Kidney capillary endothelial cell (primary cell): ENCODE measurements around the gene PGAP1.

Experiments
- DNase-seq: peaks from one replicate; pipeline ENCODE4 v3.0.0-alpha.2; 2018; ENCODE audit warnings: low spot score

Gene PGAP1, protein sequence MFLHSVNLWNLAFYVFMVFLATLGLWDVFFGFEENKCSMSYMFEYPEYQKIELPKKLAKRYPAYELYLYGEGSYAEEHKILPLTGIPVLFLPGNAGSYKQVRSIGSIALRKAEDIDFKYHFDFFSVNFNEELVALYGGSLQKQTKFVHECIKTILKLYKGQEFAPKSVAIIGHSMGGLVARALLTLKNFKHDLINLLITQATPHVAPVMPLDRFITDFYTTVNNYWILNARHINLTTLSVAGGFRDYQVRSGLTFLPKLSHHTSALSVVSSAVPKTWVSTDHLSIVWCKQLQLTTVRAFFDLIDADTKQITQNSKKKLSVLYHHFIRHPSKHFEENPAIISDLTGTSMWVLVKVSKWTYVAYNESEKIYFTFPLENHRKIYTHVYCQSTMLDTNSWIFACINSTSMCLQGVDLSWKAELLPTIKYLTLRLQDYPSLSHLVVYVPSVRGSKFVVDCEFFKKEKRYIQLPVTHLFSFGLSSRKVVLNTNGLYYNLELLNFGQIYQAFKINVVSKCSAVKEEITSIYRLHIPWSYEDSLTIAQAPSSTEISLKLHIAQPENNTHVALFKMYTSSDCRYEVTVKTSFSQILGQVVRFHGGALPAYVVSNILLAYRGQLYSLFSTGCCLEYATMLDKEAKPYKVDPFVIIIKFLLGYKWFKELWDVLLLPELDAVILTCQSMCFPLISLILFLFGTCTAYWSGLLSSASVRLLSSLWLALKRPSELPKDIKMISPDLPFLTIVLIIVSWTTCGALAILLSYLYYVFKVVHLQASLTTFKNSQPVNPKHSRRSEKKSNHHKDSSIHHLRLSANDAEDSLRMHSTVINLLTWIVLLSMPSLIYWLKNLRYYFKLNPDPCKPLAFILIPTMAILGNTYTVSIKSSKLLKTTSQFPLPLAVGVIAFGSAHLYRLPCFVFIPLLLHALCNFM

GRCh38 chr2:196926562-196927375 is at the start of gene PGAP1:
PGAP1 (minus strand) TSS chr2:196926707; CDS start chr2:196926616, 91 bp downstream.
- DNase-seq, result peak; percentile 89

GRCh38 chr2:196974970-196975369 is 48.5 kb upstream of the PGAP1 start:
- DNase-seq, result no peak

DNA sequence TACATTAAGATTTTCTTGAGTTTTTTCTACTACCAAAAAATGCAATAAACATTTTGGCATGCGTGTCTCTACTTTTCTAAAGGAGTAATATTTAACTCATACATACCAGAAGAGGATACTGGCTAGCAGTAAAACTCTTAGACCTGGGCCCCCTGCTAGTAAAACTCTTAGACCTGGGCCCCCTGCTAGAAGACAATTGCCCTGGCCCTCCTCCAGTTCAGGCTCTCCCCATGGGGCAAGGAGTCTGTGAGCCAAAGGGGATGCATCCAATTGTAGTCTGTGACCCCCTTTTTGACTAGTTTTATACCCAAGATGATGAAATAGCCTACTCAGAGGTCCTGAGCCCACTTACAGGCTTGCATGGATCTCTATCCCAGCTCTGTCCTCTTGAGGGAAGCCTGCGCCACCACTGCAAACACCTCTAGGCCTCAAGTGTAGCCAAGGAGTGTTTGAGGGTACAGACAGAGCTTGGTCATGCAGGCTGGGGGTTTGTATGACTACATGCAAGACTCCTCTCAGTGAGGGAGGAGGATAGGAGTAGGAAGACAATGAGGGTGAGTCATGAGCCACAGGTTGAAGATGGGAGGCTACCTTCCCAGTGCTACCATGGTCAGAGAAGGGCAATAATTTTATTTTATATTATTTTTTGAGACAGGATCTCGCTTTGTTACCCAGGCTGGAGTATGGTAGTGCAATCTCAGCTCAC is 45.2 kb upstream of the PGAP1 start:
- no peak for DNase-seq

DNA sequence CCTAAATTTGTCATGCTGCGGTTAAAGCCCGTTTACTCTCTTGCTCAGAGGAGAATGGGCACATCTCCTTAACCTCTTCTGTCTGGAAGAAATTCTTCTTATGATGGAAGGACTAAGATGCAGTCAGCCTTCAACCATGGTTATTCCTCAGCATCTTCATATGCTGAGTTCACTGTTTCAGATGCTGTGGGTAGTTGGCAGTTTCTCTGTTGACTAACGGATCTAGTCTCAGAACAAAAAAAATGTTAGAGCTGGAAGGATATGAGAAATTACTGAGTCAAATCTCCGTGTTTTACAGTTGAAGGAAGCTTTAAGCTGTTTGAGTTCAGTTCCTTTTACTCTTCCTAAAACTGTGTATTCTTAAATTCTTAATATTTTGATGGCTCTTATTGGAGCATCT is 43.6 kb upstream of the PGAP1 start:
- DNase-seq, result peak; percentile 25

DNA sequence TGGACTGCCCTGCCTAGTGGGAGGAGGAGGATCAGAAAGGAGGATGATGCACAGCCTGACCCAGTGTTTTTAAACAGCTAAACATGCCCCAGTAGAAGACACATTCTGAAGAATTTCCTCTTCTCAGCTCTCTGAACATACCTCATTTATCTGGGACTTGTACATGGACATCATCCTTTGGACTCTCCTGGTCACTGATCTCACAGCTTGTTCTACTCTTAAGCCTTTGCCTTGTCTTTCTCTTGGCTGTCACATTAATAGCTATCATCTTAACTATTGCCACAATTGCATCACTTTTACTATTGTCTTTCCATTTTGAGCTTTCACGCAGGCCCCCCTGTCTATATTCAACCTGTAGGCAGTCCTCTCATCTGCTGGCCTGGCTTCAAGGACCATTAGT is 42.0 kb upstream of the PGAP1 start:
- no peak for DNase-seq

- DNase-seq, result no peak
Measured at GRCh38 chr2:196967775-196968174, 41.3 kb upstream of the PGAP1 start.

- no peak for DNase-seq
Measured at GRCh38 chr2:196967116-196967515, 40.6 kb upstream of the PGAP1 start.

DNA sequence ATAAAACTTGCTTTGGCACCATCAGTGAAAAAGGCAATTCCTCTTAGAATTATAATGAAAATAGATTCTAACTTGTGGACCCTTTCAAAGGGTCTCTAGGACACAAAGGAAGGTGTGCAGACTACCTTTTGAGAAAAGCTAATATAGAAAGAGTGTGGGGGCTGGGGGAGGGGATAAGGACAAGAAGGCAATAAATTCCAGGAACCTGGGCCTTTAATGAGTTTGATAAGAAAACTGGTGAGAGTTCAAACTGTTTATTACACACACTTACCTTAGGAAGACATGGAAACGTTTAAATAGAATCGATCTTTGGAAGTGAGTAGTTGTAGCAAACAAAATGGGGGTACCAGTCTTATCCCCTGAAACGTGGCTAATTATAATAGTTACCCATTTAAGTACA is 39.6 kb upstream of the PGAP1 start:
- no peak for DNase-seq

- no peak for DNase-seq
Measured at GRCh38 chr2:196965651-196966050, 39.1 kb upstream of the PGAP1 start.

DNA sequence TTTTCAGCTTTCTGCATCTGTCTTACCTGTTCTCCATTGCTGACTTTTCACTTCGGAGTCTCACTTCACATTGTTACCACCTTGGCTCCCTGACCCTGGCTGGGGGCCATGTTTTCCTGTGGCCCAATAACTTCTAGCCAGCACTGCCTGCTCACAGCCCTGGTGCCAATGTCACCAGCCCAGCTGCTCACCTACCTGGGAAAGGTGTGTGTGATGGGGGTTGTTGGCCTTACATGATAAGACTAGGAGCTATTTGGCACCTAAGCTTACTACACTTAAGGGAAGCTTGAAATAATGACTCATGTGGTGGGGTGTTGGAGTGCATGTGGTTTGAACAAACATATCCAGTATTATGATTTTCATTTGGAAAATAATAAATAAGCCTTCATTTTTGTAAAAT is 37.5 kb upstream of the PGAP1 start:
- DNase-seq, result no peak

- peak; percentile 40 for DNase-seq
Measured at GRCh38 chr2:196963043-196963442, 36.5 kb upstream of the PGAP1 start.

DNA sequence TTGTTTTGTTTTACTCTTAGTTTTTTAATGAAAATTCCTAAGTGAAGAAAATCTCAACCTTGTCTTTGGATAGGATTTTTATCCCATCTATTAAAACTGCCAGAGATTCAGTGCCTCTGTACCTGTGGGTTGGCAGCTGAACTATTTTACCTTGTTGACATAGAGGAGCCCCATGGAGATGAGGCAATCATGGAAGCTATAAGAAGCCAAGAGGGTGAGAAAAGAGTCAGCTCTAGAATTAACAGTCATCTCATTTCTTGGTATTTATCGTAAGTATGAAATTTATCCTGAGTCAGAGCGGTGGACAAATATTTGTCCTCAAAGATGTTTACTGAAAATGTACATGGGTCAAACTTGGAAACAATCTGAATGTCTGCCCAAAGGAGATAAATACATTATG is 35.8 kb upstream of the PGAP1 start:
- DNase-seq, result no peak

DNA sequence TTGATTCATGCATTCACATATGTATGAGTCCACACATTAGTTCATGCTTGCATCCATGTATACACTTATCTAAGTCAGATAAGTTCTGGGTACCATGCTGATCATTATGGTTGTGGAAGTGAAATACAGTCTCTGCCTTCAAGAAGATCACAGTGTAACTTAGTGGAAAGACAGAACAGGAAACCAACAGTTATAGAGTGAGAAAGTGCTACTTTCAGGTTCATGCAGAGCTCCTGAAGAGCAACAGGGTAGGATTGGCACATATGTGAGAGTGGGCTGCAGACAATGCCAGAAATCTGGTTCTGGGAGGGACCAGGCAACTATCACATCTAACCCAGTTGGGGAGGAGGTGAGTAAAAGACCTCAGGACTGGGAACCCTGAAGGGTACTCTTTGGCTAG is 35.4 kb upstream of the PGAP1 start:
- DNase-seq, result no peak

DNA sequence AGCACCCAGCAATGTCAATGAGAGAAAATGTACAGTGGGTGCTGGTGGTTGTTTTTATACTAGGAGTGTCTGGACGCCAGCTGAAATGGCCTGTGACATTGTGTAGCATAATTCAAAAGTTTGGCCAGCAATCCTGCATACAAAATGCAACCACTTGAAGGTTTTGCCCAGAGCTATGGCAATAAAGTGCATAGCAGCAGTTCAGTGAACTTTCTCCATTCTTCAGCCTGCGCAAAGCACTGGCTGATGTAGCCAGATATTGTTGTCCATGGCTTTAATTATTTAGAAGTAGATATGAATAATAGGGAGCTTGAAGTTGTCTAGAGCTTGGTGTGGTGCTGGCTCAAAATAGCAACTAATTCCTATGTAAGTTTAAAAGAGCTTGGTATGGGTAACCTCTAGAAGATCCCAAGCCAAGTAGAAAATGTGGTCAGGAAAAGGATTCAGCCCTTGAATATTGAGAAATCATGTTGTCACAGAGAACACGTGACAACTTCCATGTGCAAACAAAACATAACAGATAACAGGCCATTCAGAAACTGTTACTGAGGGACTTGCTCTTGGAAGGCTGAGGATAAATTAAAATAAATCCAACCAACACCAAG is 33.3 kb upstream of the PGAP1 start:
- DNase-seq, result no peak

DNA sequence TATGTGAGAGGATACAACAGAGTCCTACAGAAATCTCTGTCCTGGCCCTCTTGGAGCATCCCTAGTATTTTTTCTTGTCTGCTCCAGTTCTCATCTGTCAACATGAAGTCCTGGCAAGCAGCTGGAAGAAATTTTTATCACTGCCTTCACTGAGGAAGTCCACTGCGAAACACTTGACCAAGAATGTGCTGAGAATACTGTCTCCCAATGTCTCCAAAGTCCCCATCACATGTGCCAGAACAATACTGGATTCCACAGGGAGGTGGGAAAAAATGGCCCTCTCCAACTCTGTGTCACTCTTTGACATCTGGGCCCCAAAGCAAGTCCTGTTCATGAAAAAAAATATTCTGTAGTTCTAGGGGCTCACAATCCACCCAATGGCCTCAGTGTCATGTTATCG is 32.8 kb upstream of the PGAP1 start:
- DNase-seq, result no peak

- DNase-seq, result no peak
Measured at GRCh38 chr2:196957881-196958525, 31.5 kb upstream of the PGAP1 start.

DNA sequence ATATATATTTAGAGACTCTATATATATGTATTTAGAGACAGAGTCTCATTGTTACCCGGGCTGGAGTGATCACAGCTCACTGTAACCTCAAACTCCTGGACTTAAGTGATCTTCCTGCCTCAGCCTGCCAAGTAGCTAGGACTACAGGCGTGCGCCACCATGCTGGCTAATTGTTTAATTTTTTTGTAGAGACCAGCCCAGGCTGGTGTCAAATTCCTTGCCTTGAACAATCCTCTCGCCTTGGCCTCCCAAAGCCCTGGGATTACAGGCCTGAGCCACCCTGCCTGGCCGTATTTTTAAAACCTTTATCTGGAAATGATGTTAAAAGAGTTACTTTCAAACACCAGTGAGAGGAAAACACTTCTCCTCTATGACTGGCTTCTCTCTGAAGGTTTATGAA is 30.9 kb upstream of the PGAP1 start:
- DNase-seq, result no peak

DNA sequence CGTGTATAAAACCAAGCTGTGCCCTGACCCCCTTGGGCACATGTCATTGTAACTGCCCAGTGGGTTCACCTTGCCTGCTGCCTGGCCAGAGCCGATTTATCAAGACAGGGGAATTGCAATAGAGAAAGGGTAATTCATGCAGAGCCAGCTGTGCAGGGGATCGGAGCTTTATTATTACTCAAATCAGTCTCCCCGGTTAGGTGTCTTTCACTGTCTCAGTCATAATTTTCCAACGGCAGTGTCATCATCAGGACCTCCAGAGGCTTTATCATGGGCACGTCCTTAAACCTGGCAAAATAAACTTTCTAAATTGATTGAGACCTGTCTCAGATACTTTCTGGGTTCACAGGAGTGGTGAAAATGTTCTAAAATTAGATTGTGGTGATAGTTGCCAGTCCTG is 29.6 kb upstream of the PGAP1 start:
- DNase-seq, result no peak

DNA sequence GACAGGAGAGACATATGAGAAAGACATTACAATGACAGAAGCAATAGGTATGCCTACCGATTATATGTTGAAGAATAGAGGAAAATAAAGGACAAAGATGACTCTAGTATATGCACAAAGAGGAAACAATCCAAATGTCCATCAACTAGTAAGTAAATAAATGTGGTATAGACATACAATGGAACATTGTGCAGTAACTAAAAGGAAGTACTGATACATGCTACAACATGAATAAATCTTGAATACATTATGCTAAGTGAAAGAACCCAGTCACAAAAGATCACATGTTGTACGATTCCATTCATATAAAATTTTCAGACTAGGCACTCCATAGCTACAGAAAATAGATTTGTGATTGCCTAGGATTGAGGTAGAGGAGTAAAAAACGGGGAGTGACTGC is 28.5 kb upstream of the PGAP1 start:
- DNase-seq, result no peak

DNA sequence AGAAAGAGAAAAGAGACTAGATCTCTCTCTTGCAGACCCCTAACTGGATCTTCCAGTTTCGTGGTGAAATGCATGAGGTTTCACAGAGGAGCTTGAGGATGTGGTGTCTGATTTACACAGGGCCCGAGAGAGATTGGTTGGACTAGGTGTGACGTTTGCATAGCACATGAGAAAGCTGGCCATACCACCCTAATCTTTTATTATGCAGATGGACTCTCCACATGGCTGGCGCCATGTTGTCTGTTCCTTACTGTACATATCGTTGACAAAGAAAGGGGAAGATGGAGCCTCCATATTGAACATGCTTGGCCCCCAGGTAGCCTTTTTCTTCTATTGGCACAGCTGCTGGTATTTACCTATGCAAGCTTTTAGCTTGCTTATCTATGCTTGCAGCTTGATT is 27.5 kb upstream of the PGAP1 start:
- no peak for DNase-seq

- no peak for DNase-seq
Measured at GRCh38 chr2:196952936-196953335, 26.4 kb upstream of the PGAP1 start.
